ENCODE data around the gene SMIM41.

DNA sequence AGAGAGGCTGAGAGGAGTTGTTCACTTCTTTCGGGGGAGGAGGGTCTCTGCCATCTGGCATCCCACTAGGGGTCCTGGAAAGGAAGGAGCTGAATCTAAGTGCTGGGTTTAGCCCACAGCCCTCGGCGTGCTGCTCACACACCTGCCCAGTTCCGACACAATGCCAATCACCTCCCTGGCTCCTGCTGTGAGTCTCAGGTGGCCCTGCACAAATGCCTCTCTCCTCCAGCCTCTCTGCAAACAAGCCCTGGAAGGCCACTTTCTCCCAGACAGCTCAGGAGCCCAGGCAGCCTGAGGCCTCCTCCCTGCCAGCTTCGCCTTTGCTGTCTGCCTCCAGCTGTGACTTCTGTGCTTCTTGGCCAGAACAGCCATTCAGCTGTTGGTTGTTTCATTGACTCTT, 51.2 kb downstream of the SMIM41 start:
- TF ChIP-seq, protein P1, sequence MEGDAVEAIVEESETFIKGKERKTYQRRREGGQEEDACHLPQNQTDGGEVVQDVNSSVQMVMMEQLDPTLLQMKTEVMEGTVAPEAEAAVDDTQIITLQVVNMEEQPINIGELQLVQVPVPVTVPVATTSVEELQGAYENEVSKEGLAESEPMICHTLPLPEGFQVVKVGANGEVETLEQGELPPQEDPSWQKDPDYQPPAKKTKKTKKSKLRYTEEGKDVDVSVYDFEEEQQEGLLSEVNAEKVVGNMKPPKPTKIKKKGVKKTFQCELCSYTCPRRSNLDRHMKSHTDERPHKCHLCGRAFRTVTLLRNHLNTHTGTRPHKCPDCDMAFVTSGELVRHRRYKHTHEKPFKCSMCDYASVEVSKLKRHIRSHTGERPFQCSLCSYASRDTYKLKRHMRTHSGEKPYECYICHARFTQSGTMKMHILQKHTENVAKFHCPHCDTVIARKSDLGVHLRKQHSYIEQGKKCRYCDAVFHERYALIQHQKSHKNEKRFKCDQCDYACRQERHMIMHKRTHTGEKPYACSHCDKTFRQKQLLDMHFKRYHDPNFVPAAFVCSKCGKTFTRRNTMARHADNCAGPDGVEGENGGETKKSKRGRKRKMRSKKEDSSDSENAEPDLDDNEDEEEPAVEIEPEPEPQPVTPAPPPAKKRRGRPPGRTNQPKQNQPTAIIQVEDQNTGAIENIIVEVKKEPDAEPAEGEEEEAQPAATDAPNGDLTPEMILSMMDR (conservative IDR thresholded peaks at IDR 0.05), result no peak
- no peak for TF ChIP-seq EZH2 (IDR thresholded peaks at IDR 0.05; ENCODE audit: low read depth)
